ENCODE results near the gene ABHD10. TPM values are rescaled to one million over a fixed set of nuclear protein-coding genes. Genes with fewer than 3 reads are reported as not detected.

The ABHD10 gene
- total RNA-seq, 1 donor from 2014 or later: 82.9 TPM

DNA sequence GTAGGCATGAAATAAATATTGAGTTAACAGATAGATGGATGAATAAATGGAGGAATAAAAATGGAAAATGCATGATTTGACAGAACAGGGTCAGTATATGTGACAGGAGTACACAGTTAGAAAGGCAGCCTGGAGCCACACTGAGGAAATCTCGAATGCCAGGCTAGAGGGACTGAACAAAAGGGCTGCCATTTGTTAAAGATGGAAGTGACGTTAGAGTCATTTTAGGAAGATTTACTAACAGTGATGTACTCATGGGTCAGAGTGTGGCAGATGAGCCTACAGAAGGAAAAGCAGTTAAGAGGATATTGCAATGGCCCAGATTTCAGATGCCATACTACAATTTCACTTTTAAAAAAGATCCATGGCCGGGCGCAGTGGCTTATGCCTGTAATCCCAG, 48.3 kb downstream of the ABHD10 start:
- H3K4me1 Mint-ChIP-seq: peaks cover 20% of the 10 kb centered on the region
- no peak overlapping the region for H3K4me2 ChIP-seq

DNA sequence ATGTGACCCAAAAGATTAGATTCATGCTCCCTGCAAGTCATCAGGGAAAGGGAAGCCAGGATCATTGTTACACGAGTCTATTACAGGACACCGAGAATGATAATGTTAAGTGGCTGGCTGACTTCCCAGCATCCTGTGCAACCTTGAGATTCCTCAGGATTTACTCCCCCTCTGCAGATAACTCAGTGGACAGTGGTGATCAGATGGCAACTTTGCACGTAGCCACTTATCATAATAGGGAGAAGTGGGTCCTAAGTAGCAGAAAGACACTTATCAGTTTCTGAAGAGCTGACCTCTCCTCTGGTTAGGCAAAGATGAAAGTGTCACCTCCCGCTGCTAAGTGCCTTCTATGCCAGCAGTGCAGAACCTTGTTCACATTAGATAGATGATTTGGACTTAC, 49.0 kb downstream of the ABHD10 start:
- Histone ChIP-seq H4K20me1 (ENCODE audit: low read depth) (no peaks in the 10 kb centered on the region), H3K79me2 (ENCODE audit: low read depth) (no peaks in the 10 kb centered on the region), H3K4me1 (no peaks in the 10 kb centered on the region), H3K9me3 (ENCODE audit: low read depth) (no peaks in the 10 kb centered on the region), H2AFZ (replicated peaks) (peak overlapping the region; percentile 57), H3K9ac (no peak overlapping the region), H3K4me2 (no peak overlapping the region), H3K27ac (no peak overlapping the region), H3F3A (ENCODE audit: low read depth) (no peaks in the 10 kb centered on the region), H3K27me3 (no peaks in the 10 kb centered on the region), H3K4me3 (no peak overlapping the region), H3K36me3 (no peaks in the 10 kb centered on the region)
- Mint-ChIP-seq H3K4me3 (no peak overlapping the region), H3K9me3 (peaks cover 20% of the 10 kb centered on the region), H3K27me3 (ENCODE audit: insufficient read depth, low read depth) (peaks cover 13% of the 10 kb centered on the region), H3K4me1 (peaks cover 19% of the 10 kb centered on the region), H3K36me3 (peaks cover 7% of the 10 kb centered on the region), H3K27ac (no peak overlapping the region)
- no peak for DNase-seq (ENCODE audit: low spot score)
- TF ChIP-seq, protein P1, sequence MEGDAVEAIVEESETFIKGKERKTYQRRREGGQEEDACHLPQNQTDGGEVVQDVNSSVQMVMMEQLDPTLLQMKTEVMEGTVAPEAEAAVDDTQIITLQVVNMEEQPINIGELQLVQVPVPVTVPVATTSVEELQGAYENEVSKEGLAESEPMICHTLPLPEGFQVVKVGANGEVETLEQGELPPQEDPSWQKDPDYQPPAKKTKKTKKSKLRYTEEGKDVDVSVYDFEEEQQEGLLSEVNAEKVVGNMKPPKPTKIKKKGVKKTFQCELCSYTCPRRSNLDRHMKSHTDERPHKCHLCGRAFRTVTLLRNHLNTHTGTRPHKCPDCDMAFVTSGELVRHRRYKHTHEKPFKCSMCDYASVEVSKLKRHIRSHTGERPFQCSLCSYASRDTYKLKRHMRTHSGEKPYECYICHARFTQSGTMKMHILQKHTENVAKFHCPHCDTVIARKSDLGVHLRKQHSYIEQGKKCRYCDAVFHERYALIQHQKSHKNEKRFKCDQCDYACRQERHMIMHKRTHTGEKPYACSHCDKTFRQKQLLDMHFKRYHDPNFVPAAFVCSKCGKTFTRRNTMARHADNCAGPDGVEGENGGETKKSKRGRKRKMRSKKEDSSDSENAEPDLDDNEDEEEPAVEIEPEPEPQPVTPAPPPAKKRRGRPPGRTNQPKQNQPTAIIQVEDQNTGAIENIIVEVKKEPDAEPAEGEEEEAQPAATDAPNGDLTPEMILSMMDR (IDR thresholded peaks at IDR 0.05): no peak
- TF ChIP-seq EZH2 (IDR thresholded peaks at IDR 0.05) (no peak), EZH2phosphoT487 (IDR thresholded peaks at IDR 0.05) (no peak)

More for the DNA sequence above, 48.3 kb downstream of the ABHD10 start:
- no peak overlapping the region for H3K9ac ChIP-seq
- H3K4me1 ChIP-seq: no peaks in the 10 kb centered on the region
- no peak for DNase-seq (ENCODE audit: low spot score)
- TF ChIP-seq, protein P1 (IDR thresholded peaks at IDR 0.05): no peak
- TF ChIP-seq EZH2 (IDR thresholded peaks at IDR 0.05) (no peak), EZH2phosphoT487 (IDR thresholded peaks at IDR 0.05) (no peak)
- no peak overlapping the region for H3K4me3 ChIP-seq
- H3K27me3 ChIP-seq: no peaks in the 10 kb centered on the region
- Mint-ChIP-seq H3K36me3 (peaks cover 7% of the 10 kb centered on the region), H3K27me3 (ENCODE audit: insufficient read depth, low read depth) (peaks cover 13% of the 10 kb centered on the region), H3K4me3 (peak overlapping the region; percentile 4), H3K9me3 (peaks cover 16% of the 10 kb centered on the region), H3K27ac (no peak overlapping the region)
- H3K36me3 ChIP-seq: no peaks in the 10 kb centered on the region
- no peaks in the 10 kb centered on the region for H3F3A ChIP-seq (ENCODE audit: low read depth)
- no peaks in the 10 kb centered on the region for H4K20me1 ChIP-seq (ENCODE audit: low read depth)
- H3K27ac ChIP-seq: no peak overlapping the region
- H3K9me3 ChIP-seq (ENCODE audit: low read depth): no peaks in the 10 kb centered on the region
- no peaks in the 10 kb centered on the region for H3K79me2 ChIP-seq (ENCODE audit: low read depth)
- no peak overlapping the region for H2AFZ ChIP-seq (replicated peaks)

DNA sequence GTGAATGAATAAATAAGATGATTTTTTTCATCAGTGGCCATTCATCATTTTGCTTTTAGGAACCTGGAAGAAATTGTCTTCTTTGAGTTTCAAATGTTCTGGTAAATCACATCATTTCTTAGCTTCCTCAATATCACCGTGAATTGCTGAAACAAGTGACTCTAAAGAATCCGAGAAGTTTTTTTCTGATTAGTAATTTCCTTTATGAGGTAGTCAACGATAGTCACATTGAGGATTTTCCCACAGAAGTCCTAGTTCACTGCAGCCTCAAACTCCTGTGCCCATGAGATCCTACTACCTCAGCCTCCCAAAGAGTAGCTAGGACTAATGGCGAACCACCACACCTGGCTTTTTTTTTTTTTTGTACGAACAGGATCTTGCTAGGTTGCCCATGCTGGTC, 52.1 kb downstream of the ABHD10 start:
- peaks cover 10% of the 10 kb centered on the region for H3K9me3 Mint-ChIP-seq
- TF ChIP-seq EZH2 (IDR thresholded peaks at IDR 0.05) (no peak), EZH2phosphoT487 (IDR thresholded peaks at IDR 0.05) (no peak)
- TF ChIP-seq, protein P1 (IDR thresholded peaks at IDR 0.05): no peak

More for the DNA sequence above, 52.1 kb downstream of the ABHD10 start:
- Histone ChIP-seq H3F3A (ENCODE audit: low read depth) (no peaks in the 10 kb centered on the region), H3K9ac (no peak overlapping the region), H4K20me1 (ENCODE audit: low read depth) (no peaks in the 10 kb centered on the region), H3K36me3 (no peaks in the 10 kb centered on the region), H3K79me2 (ENCODE audit: low read depth) (no peaks in the 10 kb centered on the region), H3K4me1 (no peaks in the 10 kb centered on the region), H3K27me3 (no peaks in the 10 kb centered on the region), H3K27ac (no peak overlapping the region), H3K4me3 (no peak overlapping the region), H2AFZ (replicated peaks) (no peak overlapping the region), H3K4me2 (no peak overlapping the region), H3K9me3 (ENCODE audit: low read depth) (no peaks in the 10 kb centered on the region)
- no peaks in the 10 kb centered on the region for H3K36me3 Mint-ChIP-seq
- DNase-seq (ENCODE audit: low spot score): no peak
- H3K27ac Mint-ChIP-seq: no peak overlapping the region
- H3K4me3 Mint-ChIP-seq: no peak overlapping the region
- H3K27me3 Mint-ChIP-seq (ENCODE audit: insufficient read depth, low read depth): peaks cover 11% of the 10 kb centered on the region
- H3K4me1 Mint-ChIP-seq: peaks cover 32% of the 10 kb centered on the region
